ENCODE data around the gene KCNN2. TPM values are rescaled to one million over a fixed set of nuclear protein-coding genes. Genes with fewer than 3 reads are reported as not detected.

KCNN2 gene
- total RNA-seq, 1 experiment from 2014 or later = 0.17 TPM

GRCh38 chr5:114411380-114411931 lies 49.6 kb downstream of the KCNN2 start:
- H3K9me3 ChIP-seq (ENCODE audit: low read depth, low read length, poor library complexity, severe bottlenecking) = no peaks in the 10 kb centered on the region
- TF ChIP-seq EZH2 (IDR thresholded peaks at IDR 0.05; ENCODE audit: borderline replicate concordance, low read depth, low read length, poor library complexity, severe bottlenecking) (no peak), CTCF (conservative IDR thresholded peaks at IDR 0.05; ENCODE audit: low read depth, low read length) (no peak)
- DNase-seq (ENCODE audit: low spot score) = no peak
- H3K27me3 ChIP-seq (replicated peaks; ENCODE audit: insufficient read depth, low read depth, low read length, poor library complexity) = no peaks in the 10 kb centered on the region
- no peak overlapping the region for H3K4me3 ChIP-seq (ENCODE audit: low read depth, low read length, poor library complexity, severe bottlenecking)
- H3K27ac ChIP-seq (ENCODE audit: low read depth, low read length, poor library complexity, severe bottlenecking) = no peak overlapping the region
- ChIA-PET CTCF (no interaction called here), POLR2A (ENCODE audit: low non-redundant PET) (no interaction called here)
- no peaks in the 10 kb centered on the region for H3K36me3 ChIP-seq (ENCODE audit: insufficient read depth, low read length, poor library complexity, severe bottlenecking)
- H3K4me1 ChIP-seq (ENCODE audit: insufficient read depth, low read length, poor library complexity, severe bottlenecking) = no peaks in the 10 kb centered on the region
- no TSS peak for BruUV-seq (replicated peaks)
- intact Hi-C loops (cut with micrococcal nuclease; ENCODE audit: unreplicated experiment) = no loop called here

GRCh38 chr5:114412510-114413171 lies 50.8 kb downstream of the KCNN2 start:
- TF ChIP-seq EZH2 (IDR thresholded peaks at IDR 0.05; ENCODE audit: borderline replicate concordance, low read depth, low read length, poor library complexity, severe bottlenecking) (no peak), CTCF (conservative IDR thresholded peaks at IDR 0.05; ENCODE audit: low read depth, low read length) (no peak)
- CTCF ChIA-PET = interaction anchor here (0.6 kb wide), 1 partner anchor 49 kb away, joined by 3 read pairs; no protein-coding TSS in a partner anchor
- no TSS peak for BruUV-seq (replicated peaks)
- Histone ChIP-seq H3K9me3 (ENCODE audit: low read depth, low read length, poor library complexity, severe bottlenecking) (no peaks in the 10 kb centered on the region), H3K36me3 (ENCODE audit: insufficient read depth, low read length, poor library complexity, severe bottlenecking) (no peaks in the 10 kb centered on the region), H3K27ac (ENCODE audit: low read depth, low read length, poor library complexity, severe bottlenecking) (no peak overlapping the region), H3K4me3 (ENCODE audit: low read depth, low read length, poor library complexity, severe bottlenecking) (no peak overlapping the region), H3K27me3 (replicated peaks; ENCODE audit: insufficient read depth, low read depth, low read length, poor library complexity) (no peaks in the 10 kb centered on the region), H3K4me1 (ENCODE audit: insufficient read depth, low read length, poor library complexity, severe bottlenecking) (no peaks in the 10 kb centered on the region)
- no peak for DNase-seq (ENCODE audit: low spot score)
- POLR2A ChIA-PET (ENCODE audit: low non-redundant PET) = no interaction called here
- intact Hi-C loops (cut with micrococcal nuclease; ENCODE audit: unreplicated experiment) = no loop called here

- no peaks in the 10 kb centered on the region for H3K27me3 ChIP-seq (replicated peaks; ENCODE audit: insufficient read depth, low read depth, low read length, poor library complexity)
- ChIA-PET POLR2A (ENCODE audit: low non-redundant PET) (no interaction called here), CTCF (no interaction called here)
- H3K9me3 ChIP-seq (ENCODE audit: low read depth, low read length, poor library complexity, severe bottlenecking) = no peaks in the 10 kb centered on the region
- no peak overlapping the region for H3K4me3 ChIP-seq (ENCODE audit: low read depth, low read length, poor library complexity, severe bottlenecking)
- H3K4me1 ChIP-seq (ENCODE audit: insufficient read depth, low read length, poor library complexity, severe bottlenecking) = no peaks in the 10 kb centered on the region
- no peak for TF ChIP-seq EZH2 (IDR thresholded peaks at IDR 0.05; ENCODE audit: borderline replicate concordance, low read depth, low read length, poor library complexity, severe bottlenecking)
- no peak for TF ChIP-seq CTCF (conservative IDR thresholded peaks at IDR 0.05; ENCODE audit: low read depth, low read length)
- H3K36me3 ChIP-seq (ENCODE audit: insufficient read depth, low read length, poor library complexity, severe bottlenecking) = no peaks in the 10 kb centered on the region
- no peak overlapping the region for H3K27ac ChIP-seq (ENCODE audit: low read depth, low read length, poor library complexity, severe bottlenecking)
- BruUV-seq (replicated peaks) = no TSS peak
- intact Hi-C loops (cut with micrococcal nuclease; ENCODE audit: unreplicated experiment) = no loop called here
- no peak for DNase-seq (ENCODE audit: low spot score)
Observed at GRCh38 chr5:114415760-114416159, 53.9 kb downstream of the KCNN2 start.
